A549 (cell line): ENCODE measurements around the gene GPRIN1.

ENCODE experiments used
- CEBPB ChIP-seq, 2 experiments: fragments of >200 bp in 1 of 2; sonication (Bioruptor Twin) in 1 of 2; formaldehyde crosslinking in 1 of 2; IDR thresholded peaks; 2 replicates each; pipeline ENCODE4 v1.6.1; 2012 to 2016
- EHMT2 ChIP-seq: fragments of 200-600 bp; sonication (generic); IDR thresholded peaks from 2 replicates; pipeline ENCODE4 v1.6.1; 2016; ENCODE audit warnings: antibody characterized with exemption, low read depth, mild to moderate bottlenecking, moderate library complexity
- EP300 ChIP-seq, 2 experiments: fragments of >200 bp; sonication (Bioruptor Twin); formaldehyde crosslinking; IDR thresholded peaks; 2 replicates in 1 of 2; 3 replicates in 1 of 2; pipeline ENCODE4 v1.6.1; 2016 to 2017
- MAZ ChIP-seq: fragments of 150-350 bp; IDR thresholded peaks from 2 replicates; pipeline ENCODE4 v1.6.1; 2014; ENCODE audit warnings: antibody characterized with exemption, low read depth, low read length, borderline replicate concordance
- POLR2A ChIP-seq: IDR thresholded peaks from 2 replicates; pipeline ENCODE4 v1.6.1; 2012; ENCODE audit warnings: mild to moderate bottlenecking, low read length
- RAD21 ChIP-seq, 2 experiments: fragments of >200 bp in 1 of 2; sonication (Bioruptor Twin) in 1 of 2; formaldehyde crosslinking in 1 of 2; IDR thresholded peaks in 1 of 2; conservative IDR thresholded peaks in 1 of 2; 2 replicates in 1 of 2; 3 replicates in 1 of 2; pipeline ENCODE4 v1.6.1; 2012 to 2018; ENCODE audit warnings: inconsistent platforms in 1 of 2
- SMC3 ChIP-seq: fragments of >200 bp; sonication (Bioruptor Twin); formaldehyde crosslinking; IDR thresholded peaks from 3 replicates; pipeline ENCODE4 v1.6.1; 2018; ENCODE audit warnings: inconsistent platforms
- TF ChIP-seq, protein P1 (sequence below): fragments of >200 bp; sonication (Bioruptor Twin); formaldehyde crosslinking; IDR thresholded peaks from 3 replicates; pipeline ENCODE4 v1.5.1; 2016
- TF ChIP-seq, protein P2 (sequence below): fragments of 150-350 bp; IDR thresholded peaks from 2 replicates; pipeline ENCODE4 v1.6.1; 2014; ENCODE audit warnings: low read depth, mild to moderate bottlenecking, low read length

- TF ChIP-seq RAD21 (conservative IDR thresholded peaks at IDR 0.05 in 1 of 2, IDR thresholded peaks at IDR 0.05 in 1 of 2) (no peak), POLR2A (no peak), EHMT2 (no peak), SMC3 (no peak), EP300 (IDR thresholded peaks at IDR 0.05) (no peak), CEBPB (IDR thresholded peaks at IDR 0.05) (no peak), MAZ (no peak)
- TF ChIP-seq, protein P1, sequence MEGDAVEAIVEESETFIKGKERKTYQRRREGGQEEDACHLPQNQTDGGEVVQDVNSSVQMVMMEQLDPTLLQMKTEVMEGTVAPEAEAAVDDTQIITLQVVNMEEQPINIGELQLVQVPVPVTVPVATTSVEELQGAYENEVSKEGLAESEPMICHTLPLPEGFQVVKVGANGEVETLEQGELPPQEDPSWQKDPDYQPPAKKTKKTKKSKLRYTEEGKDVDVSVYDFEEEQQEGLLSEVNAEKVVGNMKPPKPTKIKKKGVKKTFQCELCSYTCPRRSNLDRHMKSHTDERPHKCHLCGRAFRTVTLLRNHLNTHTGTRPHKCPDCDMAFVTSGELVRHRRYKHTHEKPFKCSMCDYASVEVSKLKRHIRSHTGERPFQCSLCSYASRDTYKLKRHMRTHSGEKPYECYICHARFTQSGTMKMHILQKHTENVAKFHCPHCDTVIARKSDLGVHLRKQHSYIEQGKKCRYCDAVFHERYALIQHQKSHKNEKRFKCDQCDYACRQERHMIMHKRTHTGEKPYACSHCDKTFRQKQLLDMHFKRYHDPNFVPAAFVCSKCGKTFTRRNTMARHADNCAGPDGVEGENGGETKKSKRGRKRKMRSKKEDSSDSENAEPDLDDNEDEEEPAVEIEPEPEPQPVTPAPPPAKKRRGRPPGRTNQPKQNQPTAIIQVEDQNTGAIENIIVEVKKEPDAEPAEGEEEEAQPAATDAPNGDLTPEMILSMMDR: no peak
- TF ChIP-seq, protein P2, sequence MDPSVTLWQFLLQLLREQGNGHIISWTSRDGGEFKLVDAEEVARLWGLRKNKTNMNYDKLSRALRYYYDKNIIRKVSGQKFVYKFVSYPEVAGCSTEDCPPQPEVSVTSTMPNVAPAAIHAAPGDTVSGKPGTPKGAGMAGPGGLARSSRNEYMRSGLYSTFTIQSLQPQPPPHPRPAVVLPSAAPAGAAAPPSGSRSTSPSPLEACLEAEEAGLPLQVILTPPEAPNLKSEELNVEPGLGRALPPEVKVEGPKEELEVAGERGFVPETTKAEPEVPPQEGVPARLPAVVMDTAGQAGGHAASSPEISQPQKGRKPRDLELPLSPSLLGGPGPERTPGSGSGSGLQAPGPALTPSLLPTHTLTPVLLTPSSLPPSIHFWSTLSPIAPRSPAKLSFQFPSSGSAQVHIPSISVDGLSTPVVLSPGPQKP: no peak
Measured at GRCh38 chr5:176654856-176655255, 44.9 kb upstream of the GPRIN1 start.
